Tibial nerve (tissue), 4 donors: ENCODE results near the gene ALK.

ENCODE experiments used
- EP300 ChIP-seq, 2 donors: sonication (generic); formaldehyde crosslinking; IDR thresholded peaks; one replicate each; pipeline ENCODE4 v1.6.1; 2017; ENCODE audit warnings: antibody characterized with exemption in 2 of 2, mild to moderate bottlenecking in 1 of 2
- POLR2A ChIP-seq, 2 donors: fragments of 450-650 bp; IDR thresholded peaks; one replicate each; pipeline ENCODE4 v1.6.1; 2017; ENCODE audit warnings: antibody characterized with exemption in 2 of 2, mild to moderate bottlenecking in 2 of 2, moderate library complexity in 2 of 2
- TF ChIP-seq, protein P1 (sequence below), 5 experiments: fragments of 200-600 bp in 3 of 5; fragments of 450-650 bp in 2 of 5; sonication (generic) in 3 of 5; IDR thresholded peaks; one replicate each; pipeline ENCODE4 v1.5.1; 2016 to 2019; ENCODE audit warnings: antibody characterized with exemption in 5 of 5, mild to moderate bottlenecking in 3 of 5, moderate library complexity in 2 of 5

DNA sequence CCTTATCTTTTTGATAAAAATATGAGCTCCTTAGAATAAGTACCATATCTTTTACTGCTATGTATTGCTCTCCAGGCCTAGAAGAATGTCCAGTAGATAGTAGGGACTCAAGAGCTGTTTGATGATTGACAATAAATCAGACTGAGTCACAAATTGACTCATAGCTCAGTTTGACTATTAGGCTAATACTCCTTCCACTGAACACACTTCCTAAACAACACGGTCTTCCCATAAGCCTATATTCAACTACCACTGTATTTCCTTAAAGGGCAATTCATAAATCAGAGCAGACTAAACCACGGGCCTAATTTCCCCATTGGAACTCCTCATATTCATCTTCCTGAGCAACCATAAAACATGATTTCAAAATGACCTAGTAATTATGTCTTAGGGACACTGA lies 258.5 kb downstream of the ALK start:
- TF ChIP-seq, protein P1, sequence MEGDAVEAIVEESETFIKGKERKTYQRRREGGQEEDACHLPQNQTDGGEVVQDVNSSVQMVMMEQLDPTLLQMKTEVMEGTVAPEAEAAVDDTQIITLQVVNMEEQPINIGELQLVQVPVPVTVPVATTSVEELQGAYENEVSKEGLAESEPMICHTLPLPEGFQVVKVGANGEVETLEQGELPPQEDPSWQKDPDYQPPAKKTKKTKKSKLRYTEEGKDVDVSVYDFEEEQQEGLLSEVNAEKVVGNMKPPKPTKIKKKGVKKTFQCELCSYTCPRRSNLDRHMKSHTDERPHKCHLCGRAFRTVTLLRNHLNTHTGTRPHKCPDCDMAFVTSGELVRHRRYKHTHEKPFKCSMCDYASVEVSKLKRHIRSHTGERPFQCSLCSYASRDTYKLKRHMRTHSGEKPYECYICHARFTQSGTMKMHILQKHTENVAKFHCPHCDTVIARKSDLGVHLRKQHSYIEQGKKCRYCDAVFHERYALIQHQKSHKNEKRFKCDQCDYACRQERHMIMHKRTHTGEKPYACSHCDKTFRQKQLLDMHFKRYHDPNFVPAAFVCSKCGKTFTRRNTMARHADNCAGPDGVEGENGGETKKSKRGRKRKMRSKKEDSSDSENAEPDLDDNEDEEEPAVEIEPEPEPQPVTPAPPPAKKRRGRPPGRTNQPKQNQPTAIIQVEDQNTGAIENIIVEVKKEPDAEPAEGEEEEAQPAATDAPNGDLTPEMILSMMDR (IDR thresholded peaks at IDR 0.05), result no peak
- TF ChIP-seq POLR2A (IDR thresholded peaks at IDR 0.05) (no peak), EP300 (IDR thresholded peaks at IDR 0.05) (no peak)
